Activated CD4-positive, alpha-beta T cell treated with anti-CD3 and anti-CD28 coated beads for 1 hour (primary cell): Measurements from ENCODE around the gene DHX40.
A peak's percentile ranks its signal among the peaks of the same experiment; 100 is the strongest.
"Not testable (repeated sequence)": the region's sequence is repeated elsewhere in the genome, so short reads cannot be mapped to it uniquely, and the experiment has no call there.

Experiments used
- DNase-seq: peaks from one replicate; pipeline ENCODE4 v3.0.0-alpha.2; 2020

Gene DHX40

GRCh38 chr17:59565959-59566324 is 532 bp downstream of the DHX40 start:
- peak; percentile 28 for DNase-seq

GRCh38 chr17:59569151-59569550 is 3.7 kb downstream of the DHX40 start:
- not testable (repeated sequence) for DNase-seq

GRCh38 chr17:59572301-59572924 is 7.0 kb downstream of the DHX40 start:
- DNase-seq, result no peak

GRCh38 chr17:59584168-59584567 is 18.8 kb downstream of the DHX40 start:
- not testable (repeated sequence) for DNase-seq

- no peak for DNase-seq
These were observed 34.8 kb downstream of the DHX40 start for GRCh38 chr17:59600169-59600568.

- DNase-seq, result no peak
These were observed 35.7 kb downstream of the DHX40 start for GRCh38 chr17:59601130-59601529.

GRCh38 chr17:59607061-59607460 is 41.7 kb downstream of the DHX40 start:
- DNase-seq, result no peak

- no peak for DNase-seq
These were observed 42.5 kb downstream of the DHX40 start for GRCh38 chr17:59607817-59608403.

- DNase-seq, result no peak
These were observed 46.1 kb downstream of the DHX40 start for GRCh38 chr17:59611503-59611902.

- no peak for DNase-seq
These were observed 51.0 kb downstream of the DHX40 start for GRCh38 chr17:59616253-59616920.

- DNase-seq, result no peak
These were observed 51.8 kb downstream of the DHX40 start for GRCh38 chr17:59617156-59617732.

GRCh38 chr17:59619035-59619297 is 53.6 kb downstream of the DHX40 start:
- DNase-seq, result no peak

- peak; percentile 88 for DNase-seq
These were observed 54.1 kb downstream of the DHX40 start, which contains the start of gene CLTC for GRCh38 chr17:59619298-59620063. CLTC (plus strand) TSS chr17:59619895; CDS start chr17:59620132, 237 bp downstream.

- no peak for DNase-seq
These were observed 54.6 kb downstream of the DHX40 start for GRCh38 chr17:59620064-59620359.

GRCh38 chr17:59620518-59621259 is 55.3 kb downstream of the DHX40 start:
- peak; percentile 24 for DNase-seq

GRCh38 chr17:59621771-59622170 is 56.4 kb downstream of the DHX40 start:
- DNase-seq, result no peak

GRCh38 chr17:59623151-59623550 is 57.7 kb downstream of the DHX40 start:
- DNase-seq, result no peak

- no peak for DNase-seq
These were observed 61.3 kb downstream of the DHX40 start for GRCh38 chr17:59626756-59627155.

GRCh38 chr17:59627274-59627673 is 61.9 kb downstream of the DHX40 start:
- no peak for DNase-seq

- DNase-seq, result no peak
These were observed 62.4 kb downstream of the DHX40 start for GRCh38 chr17:59627770-59628171.

GRCh38 chr17:59629174-59629573 is 63.8 kb downstream of the DHX40 start:
- no peak for DNase-seq

- DNase-seq, result no peak
These were observed 65.9 kb downstream of the DHX40 start for GRCh38 chr17:59631276-59631675.

- DNase-seq, result no peak
These were observed 67.0 kb downstream of the DHX40 start for GRCh38 chr17:59632398-59632797.
